ENCODE measurements around the gene FBXL13.
"Not testable (repeated sequence)": the region's sequence is repeated elsewhere in the genome, so short reads cannot be mapped to it uniquely, and the experiment has no call there.

The FBXL13 gene

GRCh38 chr7:102935450-102936115 is 139.0 kb downstream of the FBXL13 start:
- no peak for DNase-seq (ENCODE audit: low read depth in 2 of 2)

DNA sequence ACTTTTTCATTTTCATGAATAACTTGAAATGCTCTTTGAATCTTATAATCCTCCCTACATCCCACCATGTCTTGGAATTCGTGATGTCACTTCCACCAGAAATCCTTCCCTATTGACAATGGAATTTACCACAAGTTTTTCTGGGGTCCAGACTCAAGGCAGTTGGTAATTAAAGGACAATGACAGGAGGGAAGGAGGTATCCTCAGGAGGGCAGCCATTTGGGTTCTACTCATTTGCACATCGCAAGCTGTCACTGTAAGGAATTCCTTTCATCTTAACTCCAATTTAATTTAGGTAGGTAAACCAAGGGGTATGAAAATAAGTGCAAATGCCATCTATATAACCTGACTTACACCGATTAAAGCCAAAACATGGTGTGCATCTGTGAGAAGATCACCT is 139.9 kb downstream of the FBXL13 start:
- DNase-seq (ENCODE audit: low read depth in 2 of 2): no peak

DNA sequence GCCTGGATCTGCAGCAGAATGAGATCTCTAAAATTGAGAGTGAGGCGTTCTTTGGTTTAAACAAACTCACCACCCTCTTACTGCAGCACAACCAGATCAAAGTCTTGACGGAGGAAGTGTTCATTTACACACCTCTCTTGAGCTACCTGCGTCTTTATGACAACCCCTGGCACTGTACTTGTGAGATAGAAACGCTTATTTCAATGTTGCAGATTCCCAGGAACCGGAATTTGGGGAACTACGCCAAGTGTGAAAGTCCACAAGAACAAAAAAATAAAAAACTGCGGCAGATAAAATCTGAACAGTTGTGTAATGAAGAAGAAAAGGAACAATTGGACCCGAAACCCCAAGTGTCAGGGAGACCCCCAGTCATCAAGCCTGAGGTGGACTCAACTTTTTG is 140.4 kb downstream of the FBXL13 start:
- no peak for DNase-seq (ENCODE audit: low read depth in 2 of 2)

- DNase-seq (ENCODE audit: low read depth in 2 of 2): no peak
These were observed 140.8 kb downstream of the FBXL13 start for GRCh38 chr7:102933763-102934162.

DNA sequence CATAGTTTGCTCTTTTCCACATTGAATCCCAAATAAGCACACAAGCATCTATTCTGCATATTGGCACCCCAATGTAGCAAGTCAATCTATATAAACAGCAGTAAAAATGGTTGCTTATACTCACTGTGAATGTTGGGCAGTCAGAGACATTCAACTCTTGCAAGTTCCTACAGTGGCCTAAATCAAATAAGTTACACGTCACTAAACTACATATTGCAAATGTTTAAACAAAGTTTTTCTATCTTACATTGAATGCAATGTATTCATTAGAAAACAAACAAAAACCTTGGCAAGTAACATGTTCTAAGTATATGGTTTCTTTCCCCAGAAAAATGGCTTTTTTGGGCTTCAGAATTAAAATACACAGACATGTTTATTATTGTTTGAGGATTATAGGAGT is 142.8 kb downstream of the FBXL13 start:
- DNase-seq (ENCODE audit: low read depth in 2 of 2): no peak

- DNase-seq (ENCODE audit: low read depth in 2 of 2): no peak
These were observed 147.2 kb downstream of the FBXL13 start for GRCh38 chr7:102927312-102927933.

DNA sequence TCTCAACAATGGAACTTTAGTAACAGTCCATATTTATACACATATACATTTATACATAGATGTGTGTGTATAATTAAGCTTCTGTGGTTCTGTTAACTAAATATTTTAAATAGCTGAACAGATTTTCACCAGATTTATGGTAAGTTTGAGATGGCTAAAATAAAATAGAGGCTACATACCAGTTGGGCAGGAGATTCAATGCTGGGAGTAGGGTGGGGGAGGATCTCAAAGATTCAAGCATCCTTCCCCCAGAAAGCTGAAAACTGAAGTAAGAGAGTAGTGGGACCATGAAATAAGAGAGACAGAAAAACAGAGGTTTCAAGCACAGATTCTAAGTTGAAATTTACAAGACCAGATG is 147.8 kb downstream of the FBXL13 start:
- DNase-seq (ENCODE audit: low read depth in 2 of 2): no peak

GRCh38 chr7:102925976-102926782 is 148.4 kb downstream of the FBXL13 start:
- DNase-seq (ENCODE audit: low read depth in 2 of 2): no peak

DNA sequence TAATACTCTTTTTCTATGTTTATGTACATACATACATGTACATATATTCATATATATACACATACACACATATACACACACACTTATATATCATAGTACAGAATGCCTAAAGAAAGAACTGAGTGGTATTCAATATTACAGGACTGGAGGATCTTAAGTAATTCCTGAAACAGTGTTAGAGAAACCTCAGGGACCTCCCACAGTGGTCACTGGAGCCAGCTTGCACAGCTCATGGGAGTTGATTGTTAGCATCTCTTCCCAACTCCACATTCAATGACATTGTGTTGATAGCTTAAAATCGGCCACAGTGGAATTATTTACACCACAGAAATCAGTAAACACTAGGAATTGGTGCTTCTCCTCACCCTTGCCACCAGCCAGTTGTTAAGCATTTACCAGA is 155.8 kb downstream of the FBXL13 start:
- no peak for DNase-seq (ENCODE audit: low read depth in 2 of 2)

- no peak for DNase-seq (ENCODE audit: low read depth in 2 of 2)
These were observed 156.9 kb downstream of the FBXL13 start for GRCh38 chr7:102917436-102918353.

DNA sequence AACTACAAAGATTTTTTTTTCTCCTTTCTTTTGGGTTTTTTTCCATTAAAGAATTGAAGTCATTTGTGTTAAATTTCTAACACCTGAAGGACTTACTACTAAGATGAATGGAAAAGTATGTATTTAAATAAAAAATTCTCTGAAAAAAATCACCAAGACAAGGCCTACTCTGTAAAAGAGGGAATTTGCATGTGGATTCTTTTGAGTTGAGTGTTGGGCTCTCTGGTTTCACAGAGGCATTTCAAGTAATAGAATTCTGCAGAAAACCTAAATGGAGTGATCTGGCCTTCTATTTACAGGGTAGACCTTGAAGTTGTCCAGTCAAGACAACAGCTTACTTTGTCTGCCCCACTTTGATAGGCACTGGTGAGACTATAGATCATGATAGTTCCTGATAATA is 157.7 kb downstream of the FBXL13 start:
- DNase-seq (ENCODE audit: low read depth in 2 of 2): no peak

- DNase-seq (ENCODE audit: low read depth in 2 of 2): no peak
These were observed 158.2 kb downstream of the FBXL13 start for GRCh38 chr7:102916426-102916825.

- DNase-seq (ENCODE audit: low read depth in 2 of 2): no peak
These were observed 160.0 kb downstream of the FBXL13 start for GRCh38 chr7:102914585-102914984.

DNA sequence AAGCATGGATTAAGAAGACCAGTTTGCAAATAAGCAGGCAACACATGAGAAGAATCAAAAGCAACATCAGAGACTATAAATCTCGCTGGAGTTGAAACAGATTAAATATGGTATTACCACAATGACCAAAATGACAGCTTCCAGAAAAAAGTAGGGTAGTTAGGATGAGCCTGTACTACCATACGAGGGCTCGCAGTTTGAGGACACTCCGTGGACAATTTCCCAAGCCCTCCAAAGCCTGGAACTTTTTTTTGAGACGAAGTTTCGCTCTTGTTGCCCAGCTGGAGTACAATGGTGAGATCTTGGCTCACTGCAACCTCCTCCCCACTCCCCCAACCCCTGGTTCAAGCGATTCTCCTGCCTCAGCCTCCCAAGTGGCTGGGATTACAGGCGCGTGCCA is 160.8 kb downstream of the FBXL13 start:
- no peak for DNase-seq (ENCODE audit: low read depth in 2 of 2)

GRCh38 chr7:102912742-102913141 is 161.9 kb downstream of the FBXL13 start, which contains the start of gene LRRC17:
Gene LRRC17, plus strand, starts transcription at chr7:102913000. Its CDS starts 20,914 bp downstream, at chr7:102933914.
- DNase-seq (ENCODE audit: low read depth in 2 of 2): no peak

DNA sequence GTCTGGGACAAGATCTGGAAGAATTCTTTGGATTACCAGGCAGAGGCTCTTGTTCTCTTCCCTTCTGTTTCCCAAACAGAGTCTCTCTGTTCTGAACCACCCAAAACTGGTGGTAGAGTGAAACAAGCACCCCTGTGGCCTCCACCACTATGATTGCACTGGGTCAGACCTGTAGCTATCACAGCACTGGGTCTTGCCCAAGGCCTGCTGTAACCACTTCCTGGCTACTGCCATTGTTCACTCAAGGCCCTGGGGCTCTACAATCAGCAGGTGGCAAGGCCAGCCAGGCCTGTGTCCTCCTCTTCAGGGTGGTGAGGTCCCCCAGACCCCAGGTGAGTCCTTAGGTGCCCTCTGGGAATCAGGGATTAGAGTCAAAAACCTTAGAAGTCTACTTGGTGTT is 165.9 kb downstream of the FBXL13 start:
- no peak for DNase-seq (ENCODE audit: low read depth in 2 of 2)

DNA sequence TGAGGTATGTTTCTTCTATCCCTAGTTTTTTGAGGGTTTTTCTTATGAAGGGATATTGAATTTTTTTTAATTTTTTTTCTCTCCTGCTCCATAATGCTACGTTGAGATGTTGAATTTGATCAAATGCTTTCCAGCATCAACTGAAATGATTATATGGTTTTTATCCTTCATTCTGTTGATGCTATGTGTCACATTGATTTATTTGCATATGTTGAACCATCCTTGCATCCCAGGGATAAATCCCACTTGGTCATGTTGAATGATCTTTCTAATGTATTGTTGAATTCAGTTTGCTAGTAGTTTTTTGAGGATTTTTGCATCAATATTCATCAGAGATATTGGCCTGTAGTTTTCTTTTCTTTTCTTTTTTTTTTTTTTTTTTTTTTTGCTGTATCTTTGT is 171.0 kb downstream of the FBXL13 start:
- DNase-seq (ENCODE audit: low read depth in 2 of 2): not testable (repeated sequence)

- DNase-seq (ENCODE audit: low read depth in 2 of 2): not testable (repeated sequence)
These were observed 172.5 kb downstream of the FBXL13 start for GRCh38 chr7:102902052-102902451.

DNA sequence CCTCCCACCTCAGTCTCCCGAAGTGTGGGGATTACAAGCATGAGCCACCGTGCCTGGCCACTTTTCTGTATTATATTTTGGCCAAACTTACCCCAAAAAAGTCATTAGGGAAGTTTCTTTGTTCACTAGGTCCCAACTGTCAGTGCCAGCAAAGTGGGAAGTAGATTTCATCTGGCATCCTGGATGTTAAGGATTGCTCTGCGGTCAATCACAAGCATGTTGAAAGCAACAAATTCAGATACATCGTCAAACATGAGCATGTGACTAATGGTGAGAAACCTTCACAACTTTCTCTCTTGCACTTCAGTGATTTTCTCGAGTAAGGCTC is 176.1 kb downstream of the FBXL13 start:
- no peak for DNase-seq (ENCODE audit: low read depth in 2 of 2)

- no peak for DNase-seq (ENCODE audit: low read depth in 2 of 2)
These were observed 176.6 kb downstream of the FBXL13 start for GRCh38 chr7:102897856-102898531.

DNA sequence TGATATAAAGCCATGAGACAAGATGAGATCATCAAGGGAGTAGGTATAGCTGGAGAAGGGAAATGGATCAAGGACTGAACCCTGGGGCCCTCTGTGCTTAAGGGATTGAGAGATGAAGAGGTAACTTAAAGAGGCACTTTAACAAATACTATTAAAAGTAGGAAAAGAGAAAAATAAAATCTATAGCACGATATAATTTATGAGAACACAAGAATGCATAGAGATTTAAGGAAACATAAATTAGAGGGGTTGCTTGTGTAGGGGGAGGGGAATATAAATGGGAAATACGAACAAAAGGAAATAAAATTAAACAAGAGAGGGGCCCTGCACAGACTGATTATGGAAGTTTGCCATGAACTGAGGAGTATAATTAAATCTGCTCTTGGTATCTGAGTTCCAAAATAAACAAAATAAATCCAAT is 177.4 kb downstream of the FBXL13 start:
- DNase-seq (ENCODE audit: low read depth in 2 of 2): no peak
